Sciatic nerve (tissue), 2 donors: ENCODE measurements around the gene DSCAML1. TPM values are rescaled to one million over a fixed set of nuclear protein-coding genes. Genes with fewer than 3 reads are reported as not detected.

Experiments used
- ATAC-seq: fragments of 200-7000 bp; cut with Tn5 transposase; one replicate; pipeline ENCODE4 v1.9.1; 2020; ENCODE audit warnings: mild to moderate bottlenecking, moderate library complexity
- DNase-seq: peaks from one replicate; pipeline ENCODE4 v3.0.0-alpha.2; 2020; ENCODE audit warnings: low spot score
- intact Hi-C: fragments of 100-400 bp; cut with DNase I; formaldehyde crosslinking; loops from one replicate; pipeline ENCODE4 v1.14.2; 2022
- total RNA-seq: library from RNA; stranded (reverse); fragmentation: NEBNext Ultra II Directional; extraction: Animal tissue kit (Norgen Biotek cat#: 25700); gene quantifications from one replicate; pipeline ENCODE4 v1.2.1, GENCODE V29; 2021
- donor health status: DM: no; HTN: no; CAD: no.
- donor health status: DM: no; HTN: no; CAD: no.

Gene DSCAML1
- total RNA-seq, 1 donor from 2014 or later: 4.2 TPM

- ATAC-seq (no peak), DNase-seq (no peak)
- intact Hi-C loops: no loop called here
Measured at GRCh38 chr11:117685566-117685965, 111.5 kb downstream of the DSCAML1 start.

GRCh38 chr11:117684731-117685130, 112.3 kb downstream of the DSCAML1 start:
- no peak for ATAC-seq
- intact Hi-C loops: no loop called here
- no peak for DNase-seq

GRCh38 chr11:117684111-117684510, 112.9 kb downstream of the DSCAML1 start:
- no peak for ATAC-seq
- intact Hi-C loops: no loop called here

DNA sequence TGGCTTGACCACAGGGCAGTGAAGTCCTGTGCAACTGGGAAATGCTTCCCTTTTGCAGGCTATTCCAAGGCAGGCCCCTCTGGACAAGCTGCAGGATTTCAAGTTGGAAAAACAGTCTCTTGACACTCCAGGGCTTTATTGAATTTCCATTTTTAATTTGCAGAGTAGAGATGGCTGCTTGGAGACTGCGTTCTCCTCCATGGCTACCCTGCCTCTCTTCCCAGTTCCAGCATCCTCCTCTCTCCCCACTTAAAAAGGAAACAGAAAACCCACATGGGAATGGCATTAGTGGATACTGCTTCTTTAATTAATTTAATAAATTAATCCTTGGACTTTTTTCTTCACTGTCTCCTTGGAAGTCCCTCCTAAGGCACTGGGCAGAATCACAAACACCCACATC, 115.6 kb downstream of the DSCAML1 start:
- DNase-seq (no peak), ATAC-seq (no peak)
- intact Hi-C loops: no loop called here

More at GRCh38 chr11:117684111-117684510, 112.9 kb downstream of the DSCAML1 start:
- no peak for DNase-seq

GRCh38 chr11:117679461-117679860, 117.6 kb downstream of the DSCAML1 start:
- DNase-seq: no peak
- ATAC-seq: no peak
- intact Hi-C loops: no loop called here

- ATAC-seq: no peak
- no peak for DNase-seq
- intact Hi-C loops: no loop called here
Measured at GRCh38 chr11:117678658-117679406, 118.2 kb downstream of the DSCAML1 start.

GRCh38 chr11:117677729-117678310, 119.2 kb downstream of the DSCAML1 start:
- ATAC-seq (peak; percentile 24), DNase-seq (no peak)
- intact Hi-C loops: no loop called here

DNA sequence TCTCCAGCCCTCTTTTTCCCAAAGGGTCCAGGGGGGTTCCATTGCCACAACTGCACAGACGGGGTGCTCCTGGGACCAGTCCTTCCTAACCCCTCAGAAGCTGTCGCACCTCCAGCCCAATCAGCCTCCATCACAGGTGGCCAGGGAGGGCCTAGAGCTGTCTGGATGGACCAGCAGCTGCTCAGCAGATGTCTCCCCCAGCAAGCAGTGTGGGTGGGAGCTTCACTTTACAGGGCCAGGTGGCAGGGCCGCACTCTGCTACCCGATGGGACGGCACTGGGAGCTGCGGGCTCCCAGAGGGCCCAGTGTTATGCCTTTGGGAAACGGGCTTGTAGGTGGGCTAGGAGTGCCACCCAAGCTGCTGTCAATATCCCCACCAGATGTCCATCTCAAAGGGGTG, 120.5 kb downstream of the DSCAML1 start:
- ATAC-seq: no peak
- DNase-seq: no peak
- intact Hi-C loops: no loop called here

GRCh38 chr11:117673602-117674001, 123.4 kb downstream of the DSCAML1 start:
- DNase-seq (no peak), ATAC-seq (no peak)
- intact Hi-C loops: no loop called here

DNA sequence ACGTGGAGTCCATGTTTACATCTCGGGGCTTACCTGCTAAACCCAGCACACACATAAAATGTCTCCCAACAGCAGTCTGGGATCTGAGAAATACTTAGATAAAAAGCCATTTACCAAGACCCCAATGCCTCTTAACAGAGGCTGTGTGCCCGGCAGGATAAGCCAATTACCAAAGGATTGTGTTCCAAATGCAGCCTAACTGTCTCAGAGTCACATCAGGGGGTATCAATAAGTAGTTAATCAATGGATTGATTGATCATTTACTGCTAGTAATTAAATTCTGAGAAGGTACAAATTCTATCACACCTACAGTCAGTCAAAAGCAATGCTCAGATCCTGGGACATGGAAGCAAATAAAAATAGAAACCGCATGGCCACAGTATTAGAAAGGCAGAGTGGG, 125.6 kb downstream of the DSCAML1 start:
- intact Hi-C loops: no loop called here
- DNase-seq (no peak), ATAC-seq (no peak)

- intact Hi-C loops: no loop called here
- no peak for ATAC-seq
- no peak for DNase-seq
Measured at GRCh38 chr11:117670924-117671323, 126.1 kb downstream of the DSCAML1 start.

DNA sequence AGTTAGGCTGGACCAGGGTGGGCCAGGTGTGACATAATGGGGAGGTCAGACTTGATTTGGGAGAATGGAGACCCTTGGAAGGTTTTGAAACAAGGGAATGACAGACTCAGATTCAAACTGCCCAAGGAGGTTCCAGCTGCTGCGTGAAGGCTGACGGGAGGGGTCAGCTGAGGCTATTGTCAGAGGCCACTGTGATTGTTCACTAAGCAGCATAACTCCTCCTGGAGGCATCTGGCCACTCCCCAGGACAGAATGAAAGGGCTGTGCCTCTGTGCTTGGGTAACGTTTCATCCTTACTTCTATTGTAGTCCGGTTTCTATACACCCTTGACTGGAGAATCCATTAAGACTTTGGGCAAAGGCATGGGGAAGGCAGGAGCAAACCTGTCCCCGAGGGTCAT, 126.6 kb downstream of the DSCAML1 start:
- DNase-seq (no peak), ATAC-seq (no peak)
- intact Hi-C loops: no loop called here

DNA sequence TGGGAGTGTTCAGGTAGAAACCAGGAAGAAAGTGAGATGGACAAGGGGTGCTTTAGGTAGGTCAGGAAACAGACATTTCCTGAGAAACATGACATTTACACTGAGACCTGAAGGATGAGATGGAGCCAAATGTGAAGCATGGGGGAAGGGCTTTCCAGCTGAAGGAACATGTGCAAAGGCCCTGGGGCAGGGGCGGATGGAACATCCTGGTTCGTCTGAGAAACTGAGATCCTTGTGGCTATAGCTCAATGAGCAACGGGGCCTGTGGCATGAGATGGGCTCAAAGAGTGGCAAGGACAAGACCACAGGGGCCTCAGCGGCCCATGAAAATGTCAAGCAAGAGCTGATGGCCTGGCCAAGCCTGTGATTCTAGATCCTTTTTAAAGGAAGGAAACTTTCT, 127.4 kb downstream of the DSCAML1 start:
- DNase-seq: no peak
- intact Hi-C loops: no loop called here
- no peak for ATAC-seq

DNA sequence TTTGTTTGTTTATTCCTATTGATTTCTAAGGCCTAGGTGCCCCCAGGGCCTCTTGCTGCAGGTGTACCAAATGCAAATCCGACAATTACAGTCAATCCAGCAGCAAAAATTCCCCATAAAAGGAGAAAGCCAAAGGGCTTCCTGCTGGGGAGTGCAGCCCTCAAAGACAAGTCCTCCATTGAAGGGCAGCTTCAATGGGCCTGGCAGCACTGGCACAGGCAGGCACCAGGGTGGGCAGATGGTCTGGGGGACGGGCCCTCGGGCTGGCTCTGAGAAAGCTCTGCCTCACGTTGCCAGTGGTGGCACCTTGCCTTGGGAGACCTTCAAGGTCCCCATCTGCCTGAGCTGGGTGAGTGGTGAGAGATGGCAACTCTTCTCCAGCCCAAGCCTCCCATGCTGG, 128.0 kb downstream of the DSCAML1 start:
- no peak for DNase-seq
- ATAC-seq: no peak
- intact Hi-C loops: no loop called here

GRCh38 chr11:117668321-117668751, 128.7 kb downstream of the DSCAML1 start:
- no peak for ATAC-seq
- intact Hi-C loops: no loop called here
- DNase-seq: no peak

GRCh38 chr11:117664897-117665296, 132.1 kb downstream of the DSCAML1 start:
- DNase-seq: no peak
- intact Hi-C loops: loop anchor here (1.0 kb wide), 1 partner anchor 47 kb away; no protein-coding TSS in a partner anchor
- ATAC-seq: peak; percentile 65

- no peak for ATAC-seq
- DNase-seq: no peak
- intact Hi-C loops: no loop called here
Measured at GRCh38 chr11:117663821-117664220, 133.2 kb downstream of the DSCAML1 start.

- DNase-seq: no peak
- intact Hi-C loops: no loop called here
- no peak for ATAC-seq
Measured at GRCh38 chr11:117663414-117663813, 133.6 kb downstream of the DSCAML1 start.

DNA sequence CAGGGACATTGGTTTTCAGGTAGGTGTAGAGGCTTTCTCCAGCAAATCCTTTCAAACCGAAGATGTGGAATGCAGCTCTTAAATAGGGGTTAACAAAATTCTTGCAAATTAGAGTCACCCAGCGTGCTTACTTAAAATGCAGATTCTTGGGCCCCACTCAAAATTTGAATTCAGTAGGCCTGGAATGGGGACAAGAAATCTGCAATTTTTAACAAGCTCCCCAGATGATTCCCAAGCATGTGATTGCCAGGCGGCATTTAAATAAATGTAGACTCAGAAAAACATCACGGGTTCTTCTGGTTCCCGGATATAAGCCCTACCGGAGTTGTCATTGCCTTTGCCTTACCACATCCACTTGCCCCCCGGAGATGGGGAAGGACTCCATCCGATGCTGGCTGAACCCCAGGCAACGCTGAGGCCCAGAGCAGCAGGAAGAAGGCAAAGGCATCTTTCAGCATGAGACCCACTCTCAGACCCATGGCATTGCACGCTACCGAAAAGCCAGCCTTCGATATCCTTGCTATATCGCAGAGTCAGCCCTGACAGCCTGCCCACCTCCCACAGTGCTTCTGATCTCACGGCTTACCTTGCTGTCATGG, 134.2 kb downstream of the DSCAML1 start:
- no peak for ATAC-seq
- intact Hi-C loops: no loop called here
- no peak for DNase-seq

GRCh38 chr11:117662255-117662654, 134.8 kb downstream of the DSCAML1 start:
- DNase-seq (no peak), ATAC-seq (no peak)
- intact Hi-C loops: no loop called here
